Erythroblast (primary cell): Measurements from ENCODE around the gene PTPRN2.

Source experiments
- GATA1 ChIP-seq: IDR thresholded peaks from 2 replicates; pipeline ENCODE4 v1.6.1; 2011; ENCODE audit warnings: low read depth, mild to moderate bottlenecking, control low read depth, low read length, moderate library complexity
- POLR2A ChIP-seq: IDR thresholded peaks from 2 replicates; pipeline ENCODE4 v1.6.1; 2011; ENCODE audit warnings: mild to moderate bottlenecking, low read length

DNA sequence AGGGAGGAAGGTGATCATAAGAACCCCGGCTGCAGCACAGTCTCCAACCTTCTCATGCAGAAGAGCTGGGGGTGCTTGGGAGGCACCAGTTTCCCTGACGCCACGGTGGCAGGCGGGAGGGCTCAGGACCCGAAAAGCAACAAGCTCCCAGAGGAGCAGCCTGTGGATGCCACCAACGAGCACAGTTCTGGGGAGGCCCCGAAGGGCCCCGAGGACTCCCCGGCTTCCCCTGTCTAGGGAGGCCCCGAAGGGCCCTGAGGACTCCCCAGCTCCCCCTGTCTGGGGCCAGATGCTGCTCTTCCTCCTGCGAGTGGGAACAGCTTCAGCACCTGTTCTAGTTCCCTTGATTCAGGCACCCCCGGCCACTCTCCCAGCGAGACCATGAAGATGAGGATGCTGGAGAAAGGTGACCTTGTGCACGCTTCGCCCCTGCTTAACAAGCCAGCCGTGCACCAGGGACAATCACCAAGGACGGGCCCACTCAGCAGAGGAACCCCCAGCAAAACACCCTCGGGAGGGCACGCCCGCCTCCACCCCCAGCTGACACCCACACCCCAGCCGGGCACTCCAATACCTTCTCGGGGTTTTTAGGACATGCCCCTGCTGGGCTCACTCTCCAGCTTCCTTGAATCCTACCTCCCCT lies 112.5 kb downstream of the PTPRN2 start:
- no peak for TF ChIP-seq POLR2A
- no peak for TF ChIP-seq GATA1
